HepG2 (cell line): ENCODE measurements around the gene DAPL1. TPM values are rescaled to one million over a fixed set of nuclear protein-coding genes. Genes with fewer than 3 reads are reported as not detected.

Experiments
- CHD4 ChIP-seq: fragments of 200-600 bp; sonication (generic); IDR thresholded peaks from 2 replicates; pipeline ENCODE4 v1.7.0; 2017; ENCODE audit warnings: mild to moderate bottlenecking, low read length, borderline replicate concordance
- KMT2B ChIP-seq: IDR thresholded peaks from 2 replicates; pipeline ENCODE4 v1.6.1; 2016; ENCODE audit warnings: missing genetic modification reagents, missing compliant biosample characterization
- MIXL1 ChIP-seq: IDR thresholded peaks from 2 replicates; pipeline ENCODE4 v1.6.1; 2016
- NCOA2 ChIP-seq: sonication (generic); formaldehyde crosslinking; IDR thresholded peaks from 2 replicates; pipeline ENCODE4 v1.8.0; 2022; ENCODE audit warnings: inconsistent platforms
- NR2F1 ChIP-seq, 2 experiments: fragments of 450-650 bp in 1 of 2; formaldehyde crosslinking in 1 of 2; IDR thresholded peaks; 2 replicates each; pipeline versions ENCODE4 v1.5.0 to v1.6.1; 2016 to 2020; ENCODE audit warnings: mild to moderate bottlenecking in 1 of 2, missing compliant biosample characterization in 1 of 2, missing genetic modification reagents in 1 of 2, moderate library complexity in 1 of 2
- PLRG1 ChIP-seq: fragments of 450-650 bp; conservative IDR thresholded peaks from 2 replicates; pipeline ENCODE4 v1.6.1; 2016
- POGK ChIP-seq: sonication (generic); formaldehyde crosslinking; conservative IDR thresholded peaks from 2 replicates; pipeline ENCODE4 v1.8.0; 2022; ENCODE audit warnings: mild to moderate bottlenecking, moderate library complexity, missing genetic modification reagents
- SMARCE1 ChIP-seq: fragments of 450-650 bp; IDR thresholded peaks from 2 replicates; pipeline ENCODE4 v1.6.1; 2017; ENCODE audit warnings: borderline replicate concordance
- TMF1 ChIP-seq: sonication (generic); formaldehyde crosslinking; IDR thresholded peaks from 2 replicates; pipeline ENCODE4 v1.8.1; 2022; ENCODE audit warnings: low read depth, missing genetic modification reagents
- TRAFD1 ChIP-seq: sonication (generic); formaldehyde crosslinking; IDR thresholded peaks from 2 replicates; pipeline ENCODE4 v1.5.1; 2020; ENCODE audit warnings: missing genetic modification reagents, mild to moderate bottlenecking, borderline replicate concordance
- U2AF2 ChIP-seq: fragments of 200-400 bp; formaldehyde crosslinking; IDR thresholded peaks from 2 replicates; pipeline ENCODE4 v1.6.1; 2017; ENCODE audit warnings: low read depth, mild to moderate bottlenecking, low read length
- ZBTB39 ChIP-seq: sonication (generic); formaldehyde crosslinking; IDR thresholded peaks from 2 replicates; pipeline ENCODE4 v1.5.0; 2020; ENCODE audit warnings: missing genetic modification reagents
- ZFP36L1 ChIP-seq: sonication (generic); formaldehyde crosslinking; IDR thresholded peaks from 2 replicates; pipeline ENCODE4 v1.8.0; 2022; ENCODE audit warnings: mild to moderate bottlenecking, missing genetic modification reagents, moderate library complexity
- ZNF431 ChIP-seq: sonication (generic); formaldehyde crosslinking; IDR thresholded peaks from 2 replicates; pipeline ENCODE4 v1.9.0; 2022; ENCODE audit warnings: missing genetic modification reagents, low read depth, mild to moderate bottlenecking, borderline replicate concordance
- ZNF546 ChIP-seq: sonication (generic); formaldehyde crosslinking; conservative IDR thresholded peaks from 2 replicates; pipeline ENCODE4 v1.8.1; 2023; ENCODE audit warnings: mild to moderate bottlenecking, missing genetic modification reagents
- ZNF607 ChIP-seq: sonication (generic); formaldehyde crosslinking; IDR thresholded peaks from 2 replicates; pipeline ENCODE4 v1.5.1; 2020; ENCODE audit warnings: missing genetic modification reagents, mild to moderate bottlenecking, borderline replicate concordance
- ZNF672 ChIP-seq: sonication (generic); formaldehyde crosslinking; IDR thresholded peaks from 2 replicates; pipeline ENCODE4 v1.8.1; 2022; ENCODE audit warnings: missing genetic modification reagents
- ZNF772 ChIP-seq: sonication (generic); formaldehyde crosslinking; IDR thresholded peaks from 2 replicates; pipeline ENCODE4 v1.5.0; 2020; ENCODE audit warnings: mild to moderate bottlenecking, missing genetic modification reagents
- ZNF800 ChIP-seq: sonication (generic); formaldehyde crosslinking; IDR thresholded peaks from 2 replicates; pipeline ENCODE4 v1.4.0; 2020; ENCODE audit warnings: missing genetic modification reagents
- ZZZ3 ChIP-seq: sonication (generic); formaldehyde crosslinking; IDR thresholded peaks from 2 replicates; pipeline ENCODE4 v1.4.0; 2020; ENCODE audit warnings: missing genetic modification reagents, mild to moderate bottlenecking, borderline replicate concordance
- polyA plus RNA-seq, 8 experiments: library from polyadenylated mRNA; depleted of rRNA in 3 of 8; stranded (reverse) in 7 of 8; unstranded in 1 of 8; fragments of >200 nt; fragmentation: Illumina TruSeq in 4 of 8; extraction: Trizol in 4 of 8; gene quantifications; 2 replicates each; pipeline versions ENCODE4 v1.2.1 to v1.2.3, GENCODE V29; 2011 to 2016; ENCODE audit warnings: low read depth in 4 of 8, missing spikeins in 1 of 8, mixed read lengths in 1 of 8; ENCODE audit not compliant: insufficient read depth in 1 of 8
- total RNA-seq, 5 experiments: library from RNA; depleted of rRNA; stranded (reverse); fragments of >200 nt; fragmentation: Illumina TruSeq; extraction: Trizol; gene quantifications; 2 replicates each; pipeline ENCODE4 v1.2.3, GENCODE V29; 2016; ENCODE audit warnings: low read depth in 1 of 5

Gene DAPL1
- total and polyA plus RNA-seq, 2 of the 13 experiments (the other 11 are each of a cell fraction or from before 2014, with no cell fraction given), result not detected

DNA sequence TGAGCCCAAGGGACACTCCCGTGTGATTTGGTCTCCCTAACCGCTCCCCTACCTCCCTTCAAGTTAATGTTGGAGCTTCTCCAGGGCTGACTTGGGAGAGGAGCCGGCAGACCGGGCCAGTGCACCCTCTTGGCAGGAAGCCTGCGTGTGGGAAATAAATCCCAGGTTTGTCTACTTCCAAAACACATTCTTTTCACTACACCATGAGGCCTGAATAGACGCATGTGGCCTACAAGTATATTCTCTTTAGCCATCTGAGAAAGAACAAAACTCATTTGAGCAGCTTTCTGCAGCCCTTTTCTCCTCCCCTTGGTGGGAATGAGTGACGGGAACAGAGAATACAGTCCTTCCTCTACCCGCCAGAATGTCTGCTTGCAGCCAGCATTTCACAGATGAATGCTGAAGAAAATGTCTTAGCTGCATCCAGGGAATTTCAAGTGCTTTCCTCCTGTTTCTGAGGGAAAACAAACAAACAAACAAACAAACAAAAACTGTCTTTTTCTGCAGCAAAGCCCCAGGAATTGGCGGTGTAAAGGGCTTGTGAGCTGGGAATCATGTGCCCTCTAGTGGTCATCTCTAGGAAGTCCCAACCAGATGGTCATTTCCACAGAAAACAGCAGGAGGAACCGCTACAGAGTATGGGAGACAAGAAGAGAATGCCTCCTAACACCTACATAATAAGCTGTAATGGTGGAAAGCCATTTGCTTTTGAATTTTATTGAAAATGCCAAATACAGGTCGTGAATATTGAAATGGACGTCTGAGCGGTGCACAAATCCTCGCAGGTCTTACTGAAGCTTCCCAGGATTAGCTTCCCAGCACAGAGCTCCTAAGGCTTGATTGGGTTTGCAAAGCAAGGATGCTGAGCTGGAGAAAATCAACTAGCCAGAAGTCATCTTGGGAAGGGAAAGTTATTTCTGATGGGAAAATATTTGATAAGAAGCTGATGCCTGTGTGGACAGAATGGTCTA is 41.2 kb upstream of the DAPL1 start (continued):
- TF ChIP-seq POGK (CRISPR knock-in tag) (no peak; the same call in 1 of the 2 replicates), CHD4 (no peak), U2AF2 (no peak), ZNF546 (CRISPR knock-in tag) (no peak), PLRG1 (no peak), ZNF772 (CRISPR knock-in tag) (no peak), KMT2B (CRISPR knock-in tag) (no peak), ZNF800 (CRISPR knock-in tag) (no peak), ZNF672 (CRISPR knock-in tag) (no peak), ZNF431 (no peak), ZNF607 (CRISPR knock-in tag) (no peak), ZZZ3 (CRISPR knock-in tag) (no peak), ZFP36L1 (CRISPR knock-in tag) (no peak), NR2F1 (CRISPR knock-in tag; IDR thresholded peaks at IDR 0.05) (no peak), NCOA2 (CRISPR knock-in tag) (no peak), SMARCE1 (no peak), TMF1 (CRISPR knock-in tag) (no peak), MIXL1 (CRISPR knock-in tag) (no peak), ZBTB39 (CRISPR knock-in tag) (no peak), TRAFD1 (CRISPR knock-in tag) (no peak)
